ENCODE data around the gene RHOV. TPM values are rescaled to one million over a fixed set of nuclear protein-coding genes. Genes with fewer than 3 reads are reported as not detected.
A peak's percentile ranks its signal among the peaks of the same experiment; 100 is the strongest.

Gene RHOV
- polyA plus RNA-seq, 2 of the 4 experiments (the other 2 are of a cell fraction), result 7.6 to 13.0 TPM

DNA sequence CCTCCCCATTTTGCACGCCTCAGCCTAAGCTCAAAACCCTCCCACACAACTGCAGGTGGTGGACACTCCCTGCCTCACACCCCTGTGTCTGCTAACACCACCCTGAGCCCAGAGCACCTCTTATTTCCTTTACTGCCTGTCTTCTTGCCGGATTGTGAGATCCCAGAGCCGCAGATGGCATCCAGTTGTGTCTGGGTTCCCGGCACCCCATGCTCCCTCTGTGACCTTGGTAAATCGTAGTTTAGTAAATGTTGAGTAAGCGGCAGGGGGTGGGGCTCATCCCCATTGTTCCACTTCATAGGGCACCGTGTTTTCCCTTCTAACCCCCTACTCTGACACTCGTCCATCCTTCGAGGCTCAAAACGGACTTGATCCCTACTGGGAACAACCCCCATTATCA, 15.3 kb downstream of the RHOV start:
- H3K4me2 ChIP-seq, result no peak overlapping the region
- ATAC-seq (no peak), DNase-seq (ENCODE audit: low read depth in 1 of 2, low spot score in 1 of 2) (no peak), FAIRE-seq (no peak)
- no peaks in the 10 kb centered on the region for H3K9me3 ChIP-seq
- H3K4me3 ChIP-seq, result no peak overlapping the region
- CTCF ChIA-PET, result interaction anchor here (0.5 to 9.3 kb wide), 28 partner anchors 12 to 1245 kb away, joined by 3 to 254 read pairs (median 4); partner anchors contain the start of genes PPP1R14D, RAD51, SPINT1 and VPS18
- peak overlapping the region in 1 of 2 experiments; percentile 76; a peak in 2 of 6 replicates for H3K27ac ChIP-seq
- peaks cover 50% of the 10 kb centered on the region for H3K4me1 ChIP-seq
- POLR2A ChIA-PET, result interaction anchor here (1.0 to 1.9 kb wide), 6 partner anchors 11 to 35 kb away, joined by 4 to 19 read pairs (median 14); partner anchors contain the start of genes RHOV and VPS18
- TF ChIP-seq, protein P1, sequence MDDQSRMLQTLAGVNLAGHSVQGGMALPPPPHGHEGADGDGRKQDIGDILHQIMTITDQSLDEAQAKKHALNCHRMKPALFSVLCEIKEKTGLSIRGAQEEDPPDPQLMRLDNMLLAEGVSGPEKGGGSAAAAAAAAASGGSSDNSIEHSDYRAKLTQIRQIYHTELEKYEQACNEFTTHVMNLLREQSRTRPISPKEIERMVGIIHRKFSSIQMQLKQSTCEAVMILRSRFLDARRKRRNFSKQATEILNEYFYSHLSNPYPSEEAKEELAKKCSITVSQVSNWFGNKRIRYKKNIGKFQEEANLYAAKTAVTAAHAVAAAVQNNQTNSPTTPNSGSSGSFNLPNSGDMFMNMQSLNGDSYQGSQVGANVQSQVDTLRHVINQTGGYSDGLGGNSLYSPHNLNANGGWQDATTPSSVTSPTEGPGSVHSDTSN (IDR thresholded peaks at IDR 0.05), result no peak
- TF ChIP-seq MYC (IDR thresholded peaks at IDR 0.05; ENCODE audit: borderline replicate concordance, low read length) (no peak), ATOH8 (CRISPR knock-in tag; IDR thresholded peaks at IDR 0.05; ENCODE audit: low read depth) (no peak), MAFK (IDR thresholded peaks at IDR 0.05; ENCODE audit: partially characterized antibody) (no peak), CHD4 (IDR thresholded peaks at IDR 0.05; ENCODE audit: borderline replicate concordance) (no peak), HDAC2 (IDR thresholded peaks at IDR 0.05) (no peak), FOXS1 (CRISPR knock-in tag; IDR thresholded peaks at IDR 0.05) (no peak), JUNB (IDR thresholded peaks at IDR 0.05) (no peak), PHF8 (IDR thresholded peaks at IDR 0.05; ENCODE audit: borderline replicate concordance, low read depth) (no peak), JUN (IDR thresholded peaks at IDR 0.05) (no peak), SREBF2 (IDR thresholded peaks at IDR 0.05) (no peak), HES2 (IDR thresholded peaks at IDR 0.05) (no peak)
- TF ChIP-seq, protein P2, sequence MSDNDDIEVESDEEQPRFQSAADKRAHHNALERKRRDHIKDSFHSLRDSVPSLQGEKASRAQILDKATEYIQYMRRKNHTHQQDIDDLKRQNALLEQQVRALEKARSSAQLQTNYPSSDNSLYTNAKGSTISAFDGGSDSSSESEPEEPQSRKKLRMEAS (IDR thresholded peaks at IDR 0.05), result no peak; the same call in 1 of the 2 replicates
- 75% methylated on average over 10 of the region's 10 CpGs for WGBS (ENCODE audit: missing lambda C conversion rate)

- ChIA-PET POLR2A (interaction anchor here (0.7 to 1.9 kb wide), 4 partner anchors 16 to 72 kb away, joined by 3 to 19 read pairs (median 17); partner anchors contain the start of genes DLL4, RHOV and VPS18), CTCF (interaction anchor here (0.5 to 9.3 kb wide), 40 partner anchors 11 to 345 kb away, joined by 3 to 254 read pairs (median 4); partner anchors contain the start of genes PPP1R14D, SPINT1 and VPS18)
- no peak for FAIRE-seq
- WGBS (ENCODE audit: missing lambda C conversion rate), result 27% methylated on average over 10 of the region's 15 CpGs
- Histone ChIP-seq H3K4me2 (peak overlapping the region; percentile 42), H3K4me1 (peaks cover 41% of the 10 kb centered on the region), H3K4me3 (no peak overlapping the region), H3K9me3 (no peaks in the 10 kb centered on the region), H3K27ac (peak overlapping the region; percentile 59 to 76)
- peak; percentile 64 to 88 for DNase-seq (ENCODE audit: low read depth in 1 of 2, low spot score in 1 of 2)
- TF ChIP-seq SMC3 (IDR thresholded peaks at IDR 0.05) (peak; percentile 87), KDM5A (IDR thresholded peaks at IDR 0.05) (no peak), RAD21 (conservative IDR thresholded peaks at IDR 0.05 in 1 of 2, IDR thresholded peaks at IDR 0.05 in 1 of 2) (peak; percentile 76 to 81), ELK1 (IDR thresholded peaks at IDR 0.05; ENCODE audit: low read depth, low read length) (no peak), KDM1A (IDR thresholded peaks at IDR 0.05; ENCODE audit: low read depth) (no peak), RARB (CRISPR knock-in tag; IDR thresholded peaks at IDR 0.05) (no peak), EHMT2 (IDR thresholded peaks at IDR 0.05; ENCODE audit: low read depth) (no peak), POLR2A (IDR thresholded peaks at IDR 0.05; ENCODE audit: low read length) (0 out of 2 replicates have a peak, but pooled peaks have one; percentile 8)
- TF ChIP-seq, protein P3, sequence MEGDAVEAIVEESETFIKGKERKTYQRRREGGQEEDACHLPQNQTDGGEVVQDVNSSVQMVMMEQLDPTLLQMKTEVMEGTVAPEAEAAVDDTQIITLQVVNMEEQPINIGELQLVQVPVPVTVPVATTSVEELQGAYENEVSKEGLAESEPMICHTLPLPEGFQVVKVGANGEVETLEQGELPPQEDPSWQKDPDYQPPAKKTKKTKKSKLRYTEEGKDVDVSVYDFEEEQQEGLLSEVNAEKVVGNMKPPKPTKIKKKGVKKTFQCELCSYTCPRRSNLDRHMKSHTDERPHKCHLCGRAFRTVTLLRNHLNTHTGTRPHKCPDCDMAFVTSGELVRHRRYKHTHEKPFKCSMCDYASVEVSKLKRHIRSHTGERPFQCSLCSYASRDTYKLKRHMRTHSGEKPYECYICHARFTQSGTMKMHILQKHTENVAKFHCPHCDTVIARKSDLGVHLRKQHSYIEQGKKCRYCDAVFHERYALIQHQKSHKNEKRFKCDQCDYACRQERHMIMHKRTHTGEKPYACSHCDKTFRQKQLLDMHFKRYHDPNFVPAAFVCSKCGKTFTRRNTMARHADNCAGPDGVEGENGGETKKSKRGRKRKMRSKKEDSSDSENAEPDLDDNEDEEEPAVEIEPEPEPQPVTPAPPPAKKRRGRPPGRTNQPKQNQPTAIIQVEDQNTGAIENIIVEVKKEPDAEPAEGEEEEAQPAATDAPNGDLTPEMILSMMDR (IDR thresholded peaks at IDR 0.05), result peak; percentile 75
- TF ChIP-seq, protein P4, sequence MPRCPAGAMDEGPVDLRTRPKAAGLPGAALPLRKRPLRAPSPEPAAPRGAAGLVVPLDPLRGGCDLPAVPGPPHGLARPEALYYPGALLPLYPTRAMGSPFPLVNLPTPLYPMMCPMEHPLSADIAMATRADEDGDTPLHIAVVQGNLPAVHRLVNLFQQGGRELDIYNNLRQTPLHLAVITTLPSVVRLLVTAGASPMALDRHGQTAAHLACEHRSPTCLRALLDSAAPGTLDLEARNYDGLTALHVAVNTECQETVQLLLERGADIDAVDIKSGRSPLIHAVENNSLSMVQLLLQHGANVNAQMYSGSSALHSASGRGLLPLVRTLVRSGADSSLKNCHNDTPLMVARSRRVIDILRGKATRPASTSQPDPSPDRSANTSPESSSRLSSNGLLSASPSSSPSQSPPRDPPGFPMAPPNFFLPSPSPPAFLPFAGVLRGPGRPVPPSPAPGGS (IDR thresholded peaks at IDR 0.05), result no peak
- TF ChIP-seq, protein P2 (IDR thresholded peaks at IDR 0.05), result peak; percentile 49; the same call in 1 of the 2 replicates
- ATAC-seq, result peak; percentile 86 to 90
These were observed 16.3 kb downstream of the RHOV start for GRCh38 chr15:40857601-40858341.

Data from A549 (cell line).